ENCODE results near the gene AKT1S1.

AKT1S1 gene

DNA sequence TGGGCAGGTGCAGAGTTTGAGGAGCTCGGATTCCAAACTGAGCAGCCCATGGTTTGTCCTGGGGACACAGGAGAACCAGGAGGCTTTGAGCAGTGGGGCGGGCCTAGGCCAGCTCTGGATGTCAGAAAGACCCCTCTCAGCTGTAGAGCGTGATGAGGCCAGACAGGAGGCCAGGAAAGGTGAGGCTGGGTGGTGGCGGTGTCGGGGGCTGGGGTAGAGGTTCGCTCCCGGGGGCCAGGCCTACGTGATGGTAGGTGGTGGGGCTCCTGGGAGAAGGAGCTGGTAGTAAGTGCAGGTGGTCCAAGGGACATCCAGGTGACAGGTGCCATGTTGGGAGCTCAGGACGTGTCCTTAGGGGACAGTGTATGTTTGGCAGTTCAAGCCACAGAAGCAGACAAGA is 39.7 kb downstream of the AKT1S1 start:
- no peak for DNase-seq (ENCODE audit: extremely low spot score)
- POLR2A ChIA-PET: interaction anchor here (0.7 kb wide), 1 partner anchor 12 kb away, joined by 3 read pairs; no protein-coding TSS in a partner anchor
- CTCF ChIA-PET: no interaction called here
- TF ChIP-seq FOXA1 (IDR thresholded peaks at IDR 0.05): no peak
- no peak for TF ChIP-seq L3MBTL2 (conservative IDR thresholded peaks at IDR 0.05)
- no peak for TF ChIP-seq TARDBP (IDR thresholded peaks at IDR 0.05)
- TF ChIP-seq ARNT (IDR thresholded peaks at IDR 0.05): no peak
- no peak for TF ChIP-seq SP1 (IDR thresholded peaks at IDR 0.05)
- no peak for TF ChIP-seq FOXM1 (IDR thresholded peaks at IDR 0.05; ENCODE audit: borderline replicate concordance)
- TF ChIP-seq ELF4 (IDR thresholded peaks at IDR 0.05): no peak
- no peak for TF ChIP-seq HDGF (IDR thresholded peaks at IDR 0.05; ENCODE audit: borderline replicate concordance)
- TF ChIP-seq CTBP1 (IDR thresholded peaks at IDR 0.05; ENCODE audit: borderline replicate concordance): no peak
- no peak for TF ChIP-seq ZNF384 (IDR thresholded peaks at IDR 0.05)
- no peak for TF ChIP-seq NFRKB (IDR thresholded peaks at IDR 0.05)
- TF ChIP-seq FOXK2 (IDR thresholded peaks at IDR 0.05): no peak
- TF ChIP-seq BHLHE40 (IDR thresholded peaks at IDR 0.05; ENCODE audit: borderline replicate concordance): no peak
- TF ChIP-seq LEF1 (IDR thresholded peaks at IDR 0.05; ENCODE audit: borderline replicate concordance): no peak
- TF ChIP-seq SUZ12 (IDR thresholded peaks at IDR 0.05): no peak
- no peak for TF ChIP-seq PKNOX1 (IDR thresholded peaks at IDR 0.05)

DNA sequence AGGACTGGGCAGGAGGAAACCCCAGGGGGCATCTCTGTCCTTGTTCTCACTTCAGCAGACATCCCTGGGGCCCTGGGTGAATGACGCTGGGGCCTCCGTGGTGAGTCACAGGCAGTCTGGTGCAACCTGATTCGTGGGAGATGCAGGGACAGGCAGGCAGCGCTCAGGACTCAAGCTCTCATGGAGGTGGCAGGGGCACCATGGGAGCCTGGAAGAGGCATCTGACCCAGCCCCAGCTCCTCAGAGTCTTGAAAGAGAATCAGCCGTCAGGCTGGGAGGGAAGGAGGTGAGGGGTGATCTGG is 40.2 kb downstream of the AKT1S1 start:
- POLR2A ChIA-PET: interaction anchor here (0.7 kb wide), 1 partner anchor 11 kb away, joined by 3 read pairs; no protein-coding TSS in a partner anchor
- CTCF ChIA-PET: no interaction called here
- no peak for DNase-seq (ENCODE audit: extremely low spot score)
- TF ChIP-seq TARDBP (IDR thresholded peaks at IDR 0.05) (no peak), ELF4 (IDR thresholded peaks at IDR 0.05) (no peak), SUZ12 (IDR thresholded peaks at IDR 0.05) (no peak)

DNA sequence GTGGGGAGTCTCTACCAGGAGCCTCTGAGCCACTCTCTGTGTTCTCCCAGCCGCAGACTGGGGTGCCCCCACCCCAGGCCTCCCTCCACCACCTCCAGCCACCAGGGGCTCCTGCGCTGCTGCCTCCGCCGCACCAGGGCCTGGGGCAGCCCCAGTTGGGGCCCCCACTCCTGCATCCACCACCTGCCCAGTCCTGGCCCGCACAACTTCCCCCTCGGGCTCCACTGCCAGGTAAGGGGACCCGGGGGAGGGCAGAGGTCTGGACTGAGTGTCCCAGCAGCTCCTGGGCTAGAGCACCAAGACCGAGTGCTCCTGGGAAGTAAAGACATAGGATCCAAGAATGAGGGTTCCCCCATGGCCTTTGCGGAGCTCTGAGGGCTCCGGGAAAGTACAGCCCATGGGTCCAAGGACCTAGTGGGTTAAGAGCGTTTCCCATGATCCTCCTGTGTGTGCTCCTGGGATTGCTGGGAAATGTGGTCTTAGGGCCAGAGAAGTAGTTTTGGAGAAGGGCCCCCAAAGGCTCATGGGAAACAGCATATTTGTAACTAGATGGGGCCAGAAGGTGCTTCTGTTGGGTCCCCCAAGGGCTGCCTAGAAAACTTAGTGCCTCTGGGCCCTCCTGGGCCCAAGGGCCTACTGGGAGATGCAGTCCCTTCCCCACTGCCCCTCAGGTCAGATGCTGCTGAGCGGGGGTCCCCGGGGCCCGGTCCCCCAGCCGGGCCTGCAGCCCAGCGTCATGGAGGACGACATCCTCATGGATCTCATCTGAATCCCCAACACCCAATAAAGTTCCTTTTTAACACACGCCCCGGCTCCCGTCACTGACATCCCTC is 40.8 kb downstream of the AKT1S1 start:
- CTCF ChIA-PET: no interaction called here
- DNase-seq (ENCODE audit: extremely low spot score): no peak
- POLR2A ChIA-PET: interaction anchor here (0.7 to 1.6 kb wide), 2 partner anchors 8 to 11 kb away, joined by 3 read pairs; no protein-coding TSS in a partner anchor
- no peak for TF ChIP-seq HDGF (IDR thresholded peaks at IDR 0.05; ENCODE audit: borderline replicate concordance)
- TF ChIP-seq NFRKB (IDR thresholded peaks at IDR 0.05): no peak
- no peak for TF ChIP-seq BHLHE40 (IDR thresholded peaks at IDR 0.05; ENCODE audit: borderline replicate concordance)
- no peak for TF ChIP-seq ZNF384 (IDR thresholded peaks at IDR 0.05)
- no peak for TF ChIP-seq ELF4 (IDR thresholded peaks at IDR 0.05)

GRCh38 chr19:49835562-49835961 is 41.6 kb downstream of the AKT1S1 start:
- DNase-seq (ENCODE audit: extremely low spot score): no peak
- ChIA-PET CTCF (no interaction called here), POLR2A (interaction anchor here (1.6 kb wide), 1 partner anchor 9 kb away, joined by 3 read pairs; no protein-coding TSS in a partner anchor)
- no peak for TF ChIP-seq SP1 (IDR thresholded peaks at IDR 0.05)
- no peak for TF ChIP-seq CTBP1 (IDR thresholded peaks at IDR 0.05; ENCODE audit: borderline replicate concordance)
- no peak for TF ChIP-seq NFRKB (IDR thresholded peaks at IDR 0.05)
- no peak for TF ChIP-seq FOXA1 (IDR thresholded peaks at IDR 0.05)
- TF ChIP-seq BHLHE40 (IDR thresholded peaks at IDR 0.05; ENCODE audit: borderline replicate concordance): no peak
- no peak for TF ChIP-seq SUZ12 (IDR thresholded peaks at IDR 0.05)
- TF ChIP-seq TARDBP (IDR thresholded peaks at IDR 0.05): no peak
- no peak for TF ChIP-seq L3MBTL2 (conservative IDR thresholded peaks at IDR 0.05)
- no peak for TF ChIP-seq FOXM1 (IDR thresholded peaks at IDR 0.05; ENCODE audit: borderline replicate concordance)
- TF ChIP-seq FOXK2 (IDR thresholded peaks at IDR 0.05): no peak
- TF ChIP-seq HDGF (IDR thresholded peaks at IDR 0.05; ENCODE audit: borderline replicate concordance): no peak
- no peak for TF ChIP-seq LEF1 (IDR thresholded peaks at IDR 0.05; ENCODE audit: borderline replicate concordance)
- TF ChIP-seq ZNF384 (IDR thresholded peaks at IDR 0.05): no peak
- TF ChIP-seq PKNOX1 (IDR thresholded peaks at IDR 0.05): no peak
- TF ChIP-seq ELF4 (IDR thresholded peaks at IDR 0.05): no peak

DNA sequence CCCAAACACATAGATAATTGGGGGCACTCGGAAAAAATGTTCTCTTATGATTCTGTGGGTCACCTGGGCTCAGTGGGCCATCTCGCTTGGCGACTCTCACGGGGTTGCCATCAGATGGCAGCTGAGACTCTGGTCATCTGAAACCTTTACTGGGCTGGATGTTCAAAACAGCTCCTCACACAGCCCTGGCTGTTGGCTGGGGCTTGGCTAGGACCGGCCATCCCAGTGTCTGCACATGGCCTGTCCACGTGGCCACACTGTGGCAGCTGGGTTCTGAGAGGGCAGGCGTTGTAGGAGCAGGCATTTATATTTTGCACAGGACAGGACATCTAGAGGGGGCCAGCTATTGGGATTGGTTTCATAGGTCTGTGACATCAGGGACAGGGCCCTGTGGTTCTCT is 43.6 kb downstream of the AKT1S1 start:
- DNase-seq (ENCODE audit: extremely low spot score): no peak
- ChIA-PET POLR2A (interaction anchor here (1.2 to 1.4 kb wide), 2 partner anchors 17 to 43 kb away, joined by 3 to 4 read pairs; partner anchors contain the start of gene PTOV1), CTCF (no interaction called here)
- TF ChIP-seq ARNT (IDR thresholded peaks at IDR 0.05) (no peak), FOXK2 (IDR thresholded peaks at IDR 0.05) (no peak), L3MBTL2 (conservative IDR thresholded peaks at IDR 0.05) (no peak), CTBP1 (IDR thresholded peaks at IDR 0.05; ENCODE audit: borderline replicate concordance) (no peak), ZNF384 (IDR thresholded peaks at IDR 0.05) (no peak), NFRKB (IDR thresholded peaks at IDR 0.05) (no peak), LEF1 (IDR thresholded peaks at IDR 0.05; ENCODE audit: borderline replicate concordance) (no peak), SUZ12 (IDR thresholded peaks at IDR 0.05) (no peak), FOXM1 (IDR thresholded peaks at IDR 0.05; ENCODE audit: borderline replicate concordance) (no peak), ELF4 (IDR thresholded peaks at IDR 0.05) (no peak), HDGF (IDR thresholded peaks at IDR 0.05; ENCODE audit: borderline replicate concordance) (no peak), TARDBP (IDR thresholded peaks at IDR 0.05) (no peak), SP1 (IDR thresholded peaks at IDR 0.05) (no peak)

DNA sequence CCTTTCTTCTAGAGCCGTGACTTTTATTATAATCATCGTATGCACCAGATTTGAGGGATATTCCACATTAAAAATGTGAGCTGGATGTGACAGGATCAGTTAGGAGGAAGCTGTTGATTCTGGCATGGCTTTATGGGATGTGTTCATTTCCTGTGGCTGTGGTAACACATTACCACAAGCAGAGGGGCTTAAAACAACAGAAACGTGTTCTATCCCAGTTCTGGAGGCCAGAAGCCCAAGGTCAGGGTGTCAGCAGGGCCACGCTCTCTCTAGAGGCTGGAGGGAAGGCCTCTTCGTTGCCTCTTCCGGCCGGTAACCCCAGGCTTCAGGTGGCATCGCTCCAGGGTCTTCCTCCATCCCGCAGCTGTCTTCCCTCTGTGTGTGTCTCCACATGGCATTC is 44.6 kb downstream of the AKT1S1 start:
- TF ChIP-seq SP1 (IDR thresholded peaks at IDR 0.05) (no peak), HDGF (IDR thresholded peaks at IDR 0.05; ENCODE audit: borderline replicate concordance) (no peak), CTBP1 (IDR thresholded peaks at IDR 0.05; ENCODE audit: borderline replicate concordance) (no peak), FOXM1 (IDR thresholded peaks at IDR 0.05; ENCODE audit: borderline replicate concordance) (no peak), FOXK2 (IDR thresholded peaks at IDR 0.05) (no peak), LEF1 (IDR thresholded peaks at IDR 0.05; ENCODE audit: borderline replicate concordance) (no peak), ELF4 (IDR thresholded peaks at IDR 0.05) (no peak), SUZ12 (IDR thresholded peaks at IDR 0.05) (no peak), FOXA1 (IDR thresholded peaks at IDR 0.05) (no peak), TARDBP (IDR thresholded peaks at IDR 0.05) (no peak), L3MBTL2 (conservative IDR thresholded peaks at IDR 0.05) (no peak), ARNT (IDR thresholded peaks at IDR 0.05) (no peak), ZNF384 (IDR thresholded peaks at IDR 0.05) (no peak), NFRKB (IDR thresholded peaks at IDR 0.05) (no peak)
- DNase-seq (ENCODE audit: extremely low spot score): no peak
- ChIA-PET POLR2A (interaction anchor here (1.4 kb wide), 1 partner anchor 18 kb away, joined by 4 read pairs; the partner anchor contains the start of gene PTOV1), CTCF (no interaction called here)

Measured in HEK293T (cell line).